ENCODE data around the gene SGPL1.

Gene SGPL1

DNA sequence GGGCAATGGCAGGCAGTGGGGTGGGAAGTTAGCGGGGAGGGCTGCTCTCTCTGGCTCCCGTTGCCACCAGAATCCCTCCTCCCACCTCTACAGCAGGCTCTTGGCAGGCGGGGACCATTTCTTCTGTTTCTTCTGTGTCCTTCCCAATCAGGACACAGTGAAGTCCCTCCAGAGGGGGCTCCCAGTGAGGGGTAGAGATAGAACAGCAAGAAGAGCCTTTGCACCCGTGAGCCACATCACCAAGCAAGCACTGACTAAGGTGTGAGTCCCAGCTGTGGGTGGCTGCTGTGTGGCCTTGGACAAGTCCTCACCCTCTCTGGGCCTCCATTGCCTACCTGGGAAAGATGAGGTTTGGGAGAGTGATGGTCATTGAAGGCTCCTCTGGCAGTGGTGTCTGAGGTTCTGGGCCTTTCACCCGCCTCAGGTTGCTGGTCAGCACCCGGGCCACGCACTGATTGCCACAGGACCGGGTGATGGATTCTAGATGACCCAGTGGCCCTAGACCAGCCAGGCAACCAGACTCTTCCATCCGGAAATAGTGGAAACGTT lies 98.6 kb downstream of the SGPL1 start:
- ChIA-PET CTCF (interaction anchor here (1.8 kb wide), 1 partner anchor 11 kb away, joined by 8 read pairs; no protein-coding TSS in a partner anchor), POLR2A (ENCODE audit: low non-redundant PET) (no interaction called here)
- DNase-seq (ENCODE audit: low spot score), result no peak
- TF ChIP-seq, protein P1, sequence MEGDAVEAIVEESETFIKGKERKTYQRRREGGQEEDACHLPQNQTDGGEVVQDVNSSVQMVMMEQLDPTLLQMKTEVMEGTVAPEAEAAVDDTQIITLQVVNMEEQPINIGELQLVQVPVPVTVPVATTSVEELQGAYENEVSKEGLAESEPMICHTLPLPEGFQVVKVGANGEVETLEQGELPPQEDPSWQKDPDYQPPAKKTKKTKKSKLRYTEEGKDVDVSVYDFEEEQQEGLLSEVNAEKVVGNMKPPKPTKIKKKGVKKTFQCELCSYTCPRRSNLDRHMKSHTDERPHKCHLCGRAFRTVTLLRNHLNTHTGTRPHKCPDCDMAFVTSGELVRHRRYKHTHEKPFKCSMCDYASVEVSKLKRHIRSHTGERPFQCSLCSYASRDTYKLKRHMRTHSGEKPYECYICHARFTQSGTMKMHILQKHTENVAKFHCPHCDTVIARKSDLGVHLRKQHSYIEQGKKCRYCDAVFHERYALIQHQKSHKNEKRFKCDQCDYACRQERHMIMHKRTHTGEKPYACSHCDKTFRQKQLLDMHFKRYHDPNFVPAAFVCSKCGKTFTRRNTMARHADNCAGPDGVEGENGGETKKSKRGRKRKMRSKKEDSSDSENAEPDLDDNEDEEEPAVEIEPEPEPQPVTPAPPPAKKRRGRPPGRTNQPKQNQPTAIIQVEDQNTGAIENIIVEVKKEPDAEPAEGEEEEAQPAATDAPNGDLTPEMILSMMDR (conservative IDR thresholded peaks at IDR 0.05; ENCODE audit: low read depth), result no peak
- H3K27ac ChIP-seq, result no peak overlapping the region

- DNase-seq (ENCODE audit: low spot score), result no peak
- TF ChIP-seq, protein P1 (conservative IDR thresholded peaks at IDR 0.05; ENCODE audit: low read depth), result no peak
- ChIA-PET POLR2A (ENCODE audit: low non-redundant PET) (no interaction called here), CTCF (interaction anchor here (1.8 kb wide), 1 partner anchor 12 kb away, joined by 8 read pairs; no protein-coding TSS in a partner anchor)
- H3K27ac ChIP-seq, result no peak overlapping the region
These were observed 99.5 kb downstream of the SGPL1 start for GRCh38 chr10:70915206-70915605.

- ChIA-PET POLR2A (ENCODE audit: low non-redundant PET) (no interaction called here), CTCF (interaction anchor here (1.3 to 1.8 kb wide), 2 partner anchors 13 kb away, joined by 4 to 8 read pairs; no protein-coding TSS in a partner anchor)
- no peak overlapping the region for H3K27ac ChIP-seq
- TF ChIP-seq, protein P1 (conservative IDR thresholded peaks at IDR 0.05; ENCODE audit: low read depth), result no peak
- no peak for DNase-seq (ENCODE audit: low spot score)
These were observed 100.1 kb downstream of the SGPL1 start for GRCh38 chr10:70915806-70916205.

GRCh38 chr10:70916241-70916640 lies 100.5 kb downstream of the SGPL1 start:
- DNase-seq (ENCODE audit: low spot score), result no peak
- no peak overlapping the region for H3K27ac ChIP-seq
- POLR2A ChIA-PET (ENCODE audit: low non-redundant PET), result no interaction called here
- TF ChIP-seq, protein P1 (conservative IDR thresholded peaks at IDR 0.05; ENCODE audit: low read depth), result no peak
- CTCF ChIA-PET, result interaction anchor here (1.0 to 1.3 kb wide), 2 partner anchors 13 to 293 kb away, joined by 3 to 4 read pairs; no protein-coding TSS in a partner anchor

DNA sequence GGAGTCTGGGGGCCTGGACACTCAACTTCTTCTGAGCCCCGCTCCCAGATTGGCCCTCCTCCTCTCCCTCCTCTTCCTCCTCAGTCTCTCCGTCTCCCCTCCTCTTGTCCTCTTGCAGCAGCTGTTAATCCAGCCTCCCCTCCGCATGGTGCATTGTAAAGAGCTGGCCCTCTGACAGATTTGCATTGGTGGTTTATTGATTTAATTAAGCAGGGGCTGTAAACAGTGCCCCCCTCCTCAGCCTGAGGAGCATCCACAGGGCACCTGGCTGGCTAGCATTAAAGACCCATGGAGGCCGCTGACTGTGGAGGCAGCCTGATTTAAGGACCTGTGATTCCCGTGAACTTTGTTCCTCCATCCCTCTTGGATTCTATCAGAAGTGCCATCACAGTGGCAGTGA lies 101.5 kb downstream of the SGPL1 start:
- POLR2A ChIA-PET (ENCODE audit: low non-redundant PET), result no interaction called here
- CTCF ChIA-PET, result interaction anchor here (0.6 to 1.3 kb wide), 4 partner anchors 10 to 292 kb away, joined by 3 to 4 read pairs (median 4); no protein-coding TSS in a partner anchor
- no peak for DNase-seq (ENCODE audit: low spot score)
- H3K27ac ChIP-seq, result no peak overlapping the region
- TF ChIP-seq, protein P1 (conservative IDR thresholded peaks at IDR 0.05; ENCODE audit: low read depth), result no peak

GRCh38 chr10:70917635-70918034 lies 101.9 kb downstream of the SGPL1 start:
- ChIA-PET POLR2A (ENCODE audit: low non-redundant PET) (interaction anchor here (0.6 kb wide), 1 partner anchor 19 kb away, joined by 3 read pairs; no protein-coding TSS in a partner anchor), CTCF (interaction anchor here (0.6 to 1.2 kb wide), 3 partner anchors 11 to 648 kb away, joined by 3 to 4 read pairs (median 3); no protein-coding TSS in a partner anchor)
- no peak overlapping the region for H3K27ac ChIP-seq
- TF ChIP-seq, protein P1 (conservative IDR thresholded peaks at IDR 0.05; ENCODE audit: low read depth), result no peak
- DNase-seq (ENCODE audit: low spot score), result no peak

All from RWPE1 (cell line).